ENCODE data around the gene POTEG.
"Not testable (repeated sequence)": the region's sequence is repeated elsewhere in the genome, so short reads cannot be mapped to it uniquely, and the experiment has no call there.

Gene POTEG

DNA sequence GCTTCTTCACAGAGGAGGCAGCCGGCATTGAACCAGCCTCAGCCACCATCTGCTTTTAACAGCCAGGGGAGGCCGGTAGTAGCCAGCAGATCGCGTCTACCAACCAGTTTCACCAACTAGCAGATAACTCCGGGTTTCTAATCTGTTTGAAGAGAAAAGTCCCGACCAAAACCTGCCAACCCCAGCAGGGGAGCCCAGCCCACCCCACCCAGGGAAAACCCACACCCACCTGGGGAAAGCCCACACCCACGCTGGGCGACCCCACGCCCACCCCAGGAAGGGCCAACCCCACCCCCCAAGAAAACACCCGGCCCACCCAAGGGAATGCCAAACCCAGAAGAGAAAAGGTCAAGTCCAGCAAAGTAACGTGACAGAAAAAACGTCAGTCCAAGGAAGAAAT, at the start of gene POTEG:
TSS of gene POTEG (minus strand) at position 101 of the 400 bp plus-strand sequence. CDS start at position 49, 52 bp downstream.
- not testable (repeated sequence) for DNase-seq

DNA sequence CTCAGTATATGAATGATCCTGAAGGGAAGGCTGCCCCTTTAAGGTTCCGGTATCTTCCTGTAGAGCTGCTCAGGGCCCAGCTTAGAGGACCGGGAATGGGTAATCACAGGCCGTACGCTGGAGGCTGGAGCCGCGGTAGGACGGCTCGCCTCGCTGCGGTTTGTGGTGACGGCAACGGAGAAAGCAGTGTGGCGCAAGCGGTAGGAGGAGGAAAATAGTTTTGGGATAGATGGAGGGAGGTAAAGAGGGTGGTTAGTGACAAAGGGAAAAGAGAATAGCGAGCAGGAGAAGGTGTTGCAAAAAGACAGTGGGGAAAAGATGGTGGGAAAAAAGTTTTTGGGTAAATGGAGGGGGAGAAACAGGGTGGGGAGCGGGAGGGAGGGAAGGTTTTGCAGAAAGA, 48.0 kb upstream of the POTEG start:
- not testable (repeated sequence) for DNase-seq

GRCh38 chr14:19481421-19481820, 47.3 kb upstream of the POTEG start:
- DNase-seq: not testable (repeated sequence)

DNA sequence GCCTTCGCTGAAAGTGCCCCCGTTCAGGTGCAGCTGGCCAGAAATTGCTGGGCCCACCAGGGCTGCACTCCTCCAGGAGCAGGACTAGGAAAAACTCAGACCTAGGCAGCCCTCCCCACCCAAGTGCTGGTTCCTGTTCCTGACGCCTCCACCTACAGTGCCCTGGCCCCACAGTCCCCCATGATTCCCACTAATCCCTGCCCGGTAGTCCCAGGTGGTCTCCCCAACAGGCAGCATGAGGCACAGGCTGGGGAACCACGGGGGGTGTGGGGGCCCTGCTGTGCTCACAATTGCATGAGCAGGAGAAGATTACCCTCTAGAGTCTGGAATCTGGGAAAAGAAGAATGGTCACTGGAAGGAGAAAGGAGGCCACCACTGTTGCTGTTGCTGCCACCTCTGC, 46.4 kb upstream of the POTEG start:
- DNase-seq: not testable (repeated sequence)

DNA sequence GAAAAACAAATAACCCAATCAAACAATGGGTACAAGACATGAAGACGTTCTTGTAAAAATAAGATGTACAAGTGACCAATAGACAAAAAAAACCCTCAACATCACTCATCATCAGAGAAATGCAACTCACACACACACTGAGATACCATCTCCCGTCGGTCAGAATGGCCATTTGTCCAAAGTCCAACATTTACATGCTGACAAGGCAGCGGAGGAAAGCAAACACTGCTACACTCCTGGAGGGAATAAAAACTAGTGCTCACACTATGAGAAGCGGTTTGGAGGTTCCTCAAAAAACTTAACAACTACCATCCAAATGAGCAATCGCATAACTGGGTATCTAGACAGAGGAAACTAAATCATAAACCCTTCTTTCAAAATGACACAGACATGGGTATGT, 11.6 kb upstream of the POTEG start:
- not testable (repeated sequence) for DNase-seq

GRCh38 chr14:19439826-19440225, 5.7 kb upstream of the POTEG start:
- not testable (repeated sequence) for DNase-seq

GRCh38 chr14:19439219-19439618, 5.1 kb upstream of the POTEG start:
- not testable (repeated sequence) for DNase-seq

GRCh38 chr14:19437126-19437443, 2.9 kb upstream of the POTEG start:
- not testable (repeated sequence) for DNase-seq

- DNase-seq: not testable (repeated sequence)
These were observed 2.4 kb upstream of the POTEG start for GRCh38 chr14:19436311-19437125.

- DNase-seq: not testable (repeated sequence)
These were observed 1.7 kb upstream of the POTEG start for GRCh38 chr14:19435852-19436251.

DNA sequence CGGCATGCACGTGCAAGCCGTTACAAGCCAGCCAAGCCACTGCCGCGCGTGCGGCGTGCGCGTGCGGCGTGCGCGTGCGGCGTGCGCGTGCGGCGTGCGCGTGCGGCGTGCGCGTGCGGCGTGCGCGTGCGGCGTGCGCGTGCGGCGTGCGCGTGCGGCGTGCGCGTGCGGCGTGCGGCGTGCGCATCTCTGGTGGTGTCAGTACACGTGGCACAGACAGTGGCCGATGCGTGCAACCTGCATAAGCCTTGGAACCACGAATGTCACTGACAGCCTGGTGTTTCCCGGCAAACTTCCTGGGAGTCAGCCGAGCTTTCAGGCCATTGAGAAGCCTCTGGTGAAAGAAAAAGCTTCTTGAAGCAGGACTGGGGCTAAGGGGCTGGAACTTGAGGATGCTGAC, 750 bp upstream of the POTEG start:
- DNase-seq: not testable (repeated sequence)

- DNase-seq: not testable (repeated sequence)
These were observed 376 bp downstream of the POTEG start for GRCh38 chr14:19433765-19434164.

- not testable (repeated sequence) for DNase-seq
These were observed 25.6 kb downstream of the POTEG start for GRCh38 chr14:19408519-19408918.

DNA sequence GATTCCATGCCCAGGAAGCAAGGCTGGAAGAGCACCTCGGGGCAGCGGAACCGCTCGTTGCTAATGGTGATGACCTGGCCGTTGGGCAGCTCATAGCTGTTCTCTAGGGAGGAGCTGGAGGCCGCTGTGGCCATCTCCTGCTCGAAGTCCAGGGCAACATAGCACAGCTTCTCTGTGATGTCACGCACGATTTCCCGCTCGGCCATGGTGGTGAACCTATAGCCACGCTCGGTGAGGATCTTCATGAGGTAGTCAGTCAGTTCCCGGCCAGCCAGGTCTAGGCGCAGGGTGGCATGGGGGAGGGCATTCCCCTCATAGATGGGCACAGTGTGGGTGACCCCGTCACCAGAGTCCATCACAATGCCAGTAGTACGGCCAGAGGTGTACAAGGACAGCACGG, 32.0 kb downstream of the POTEG start:
- not testable (repeated sequence) for DNase-seq

- not testable (repeated sequence) for DNase-seq
These were observed 39.4 kb downstream of the POTEG start for GRCh38 chr14:19394727-19395126.

GRCh38 chr14:19390230-19390629, 43.9 kb downstream of the POTEG start:
- not testable (repeated sequence) for DNase-seq

DNA sequence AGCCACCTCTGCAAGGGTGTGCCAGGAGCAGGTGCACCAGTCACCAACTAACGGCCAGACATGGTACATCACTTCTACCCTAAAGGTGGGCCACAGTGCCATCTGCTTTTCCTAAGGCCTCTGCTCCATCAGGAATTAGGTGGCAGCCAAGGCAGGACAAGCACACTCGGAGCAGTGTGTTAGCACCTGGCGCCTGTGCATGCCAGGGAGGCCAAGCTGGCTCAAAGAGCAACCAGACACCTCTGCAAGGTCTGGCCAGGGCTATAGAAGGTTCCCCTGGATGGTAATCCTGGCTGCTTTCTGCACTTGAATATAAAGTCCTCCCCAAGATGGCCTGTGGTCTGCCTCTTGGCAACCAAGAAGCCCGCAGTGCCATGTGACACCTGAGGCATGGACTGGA, 45.4 kb downstream of the POTEG start:
- DNase-seq: not testable (repeated sequence)

DNA sequence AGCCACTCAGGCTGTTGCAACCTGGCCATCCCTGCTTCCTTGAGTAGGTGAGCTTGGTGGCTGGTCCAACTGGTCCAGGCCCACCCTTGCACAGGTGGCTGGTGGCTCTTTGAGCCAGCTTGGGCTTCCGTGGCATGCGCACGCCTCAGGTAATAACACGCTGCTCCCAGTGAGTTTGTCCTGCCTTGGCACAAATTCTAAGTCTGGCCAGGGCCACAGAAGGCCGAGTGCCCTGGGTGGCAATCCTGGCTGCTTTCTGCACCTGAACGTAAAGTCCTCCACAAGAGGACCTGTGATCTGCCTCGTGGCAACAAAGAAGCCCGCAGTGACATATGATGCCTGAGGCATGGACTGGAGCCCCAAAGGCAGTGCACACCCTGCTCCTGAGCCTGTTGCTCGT, 47.1 kb downstream of the POTEG start:
- DNase-seq: not testable (repeated sequence)

DNA sequence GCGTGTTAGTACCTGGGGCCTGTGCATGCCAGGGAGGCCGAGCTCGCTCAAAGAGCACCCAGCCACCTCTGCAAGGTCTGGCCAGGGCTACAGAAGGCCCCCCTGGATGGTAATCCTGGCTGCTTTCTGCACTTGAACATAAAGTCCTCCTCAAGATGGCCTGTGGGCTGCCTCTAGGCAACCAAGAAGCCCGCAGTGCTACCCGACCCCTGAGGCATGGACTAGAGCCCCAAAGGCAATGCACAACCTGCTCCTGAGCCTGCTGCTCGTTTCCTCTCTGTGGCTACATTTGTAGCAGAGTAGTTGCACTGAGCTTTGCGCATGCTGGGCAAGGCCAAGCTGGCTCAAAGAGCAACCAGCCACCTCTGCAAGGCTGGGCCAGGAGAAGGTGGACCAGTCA, 47.8 kb downstream of the POTEG start:
- not testable (repeated sequence) for DNase-seq

- DNase-seq: not testable (repeated sequence)
These were observed 49.9 kb downstream of the POTEG start for GRCh38 chr14:19384088-19384781.

- not testable (repeated sequence) for DNase-seq
These were observed 51.0 kb downstream of the POTEG start for GRCh38 chr14:19383008-19383584.

DNA sequence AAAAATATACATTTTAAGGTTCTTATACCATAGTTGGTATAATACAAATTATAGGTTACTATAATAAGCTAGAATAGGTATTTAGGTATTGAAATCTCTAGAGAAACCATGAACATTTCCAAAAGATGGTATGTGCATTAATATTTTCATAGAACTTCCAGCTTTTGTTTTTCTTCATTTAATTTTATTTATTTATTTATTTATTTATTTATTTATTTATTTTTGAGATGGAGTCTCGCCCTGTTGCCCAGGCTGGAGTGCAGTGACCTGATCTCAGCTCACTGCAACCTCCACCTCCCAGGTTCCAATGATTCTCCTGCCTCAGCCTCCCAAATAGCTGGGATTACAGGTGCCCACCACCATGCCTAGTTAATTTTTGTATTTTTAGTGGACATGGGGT, 54.0 kb downstream of the POTEG start:
- not testable (repeated sequence) for DNase-seq

DNA sequence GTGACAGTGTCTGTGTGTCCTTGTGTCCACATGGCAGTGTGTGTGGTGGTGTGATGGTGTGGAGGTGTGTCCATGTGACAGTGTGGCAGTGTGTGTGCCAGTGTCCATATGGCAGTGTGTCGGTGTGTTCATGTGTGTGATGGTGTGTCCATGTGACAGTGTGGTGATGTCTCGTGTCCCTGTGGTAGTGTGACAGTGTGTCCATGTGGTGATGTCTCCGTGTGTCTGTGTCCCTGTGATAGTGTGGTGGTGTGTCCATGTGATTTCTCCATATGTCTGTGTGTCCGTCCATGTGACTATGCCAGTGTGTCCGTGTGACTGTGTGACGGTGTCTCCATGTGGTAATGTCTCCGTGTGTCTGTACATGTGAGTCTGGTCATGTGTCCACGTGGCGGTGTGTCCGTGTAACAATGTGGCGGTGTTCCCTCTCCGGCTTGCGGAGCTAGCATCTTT, 59.7 kb downstream of the POTEG start:
- DNase-seq: not testable (repeated sequence)

All from AML-193 (cell line).